GM06990 (cell line): ENCODE results near the gene SLC9A8.

ENCODE experiments used
- DNase-seq: peaks from one replicate; pipeline ENCODE4 v3.0.0-alpha.2; 2011; ENCODE audit not compliant: insufficient read length; ENCODE audit errors: extremely low read depth
- H3K27me3 ChIP-seq: replicated peaks from 2 replicates; pipeline ENCODE4 v1.6.0; 2011; ENCODE audit warnings: low read length; ENCODE audit not compliant: control insufficient read depth, insufficient read depth
- H3K36me3 ChIP-seq: 2 replicates; pipeline ENCODE4 v1.5.1; 2011; ENCODE audit warnings: low read length; ENCODE audit not compliant: control insufficient read depth, insufficient read depth
- H3K4me3 ChIP-seq: replicated peaks from 2 replicates; pipeline ENCODE4 v1.5.1; 2011; ENCODE audit warnings: low read depth, mild to moderate bottlenecking, control low read depth, low read length
- TF ChIP-seq, protein P1 (sequence below): IDR thresholded peaks from 2 replicates; pipeline ENCODE4 v1.5.1; 2011; ENCODE audit warnings: low read length, control low read depth, mild to moderate bottlenecking, inconsistent platforms; ENCODE audit not compliant: insufficient read depth, poor library complexity, severe bottlenecking

Gene SLC9A8

DNA sequence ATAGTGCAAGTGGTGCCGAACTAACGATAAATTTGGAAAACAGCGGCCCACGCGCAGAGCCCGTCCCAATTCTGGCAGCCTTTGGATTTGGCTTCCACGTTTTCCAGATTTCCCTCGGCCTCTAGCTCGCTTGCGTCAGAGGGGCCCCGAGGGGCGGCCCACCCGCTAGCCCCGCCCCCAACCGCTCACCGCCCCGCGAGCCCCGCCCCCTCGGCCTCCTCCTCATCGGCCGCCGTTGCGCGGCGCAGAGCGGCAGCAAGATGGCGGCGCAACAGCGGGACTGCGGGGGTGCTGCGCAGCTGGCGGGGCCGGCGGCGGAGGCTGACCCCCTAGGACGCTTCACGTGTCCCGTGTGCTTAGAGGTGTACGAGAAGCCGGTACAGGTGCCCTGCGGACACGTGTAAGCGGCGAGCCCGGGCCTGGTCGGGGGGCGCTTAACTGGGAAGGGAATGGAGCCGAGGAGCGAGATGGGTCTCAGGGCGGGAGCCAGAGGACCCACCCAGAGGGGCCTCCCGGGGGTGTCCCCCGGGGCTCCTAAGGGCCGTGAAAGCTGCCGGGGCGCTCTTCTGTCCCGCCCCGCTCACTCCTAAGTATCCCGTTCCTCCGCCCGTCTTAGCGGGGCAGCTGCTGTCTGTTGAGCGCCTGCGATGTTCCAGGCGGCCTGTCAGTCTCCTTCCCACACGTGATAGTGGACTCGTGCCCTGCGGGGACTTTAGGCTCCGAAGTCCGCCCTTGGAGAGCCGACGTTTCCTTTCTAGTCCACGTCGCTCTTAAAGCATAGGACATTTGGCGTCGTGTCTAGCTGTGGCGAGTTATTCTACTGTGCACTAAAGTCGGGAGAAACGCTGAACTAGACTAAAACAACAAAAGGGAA is 123.8 kb downstream of the SLC9A8 start, which contains the start of gene RNF114:
RNF114 (plus strand) TSS at position 245 of the 874 bp plus-strand sequence; CDS start at position 261, 16 bp downstream.
- peak; percentile 90 for DNase-seq
- Histone ChIP-seq H3K36me3 (peaks cover 7% of the 10 kb centered on the region), H3K4me3 (peak within 1 kb of the TSS; percentile 100), H3K27me3 (no peaks in the 10 kb centered on the region)
- TF ChIP-seq, protein P1, sequence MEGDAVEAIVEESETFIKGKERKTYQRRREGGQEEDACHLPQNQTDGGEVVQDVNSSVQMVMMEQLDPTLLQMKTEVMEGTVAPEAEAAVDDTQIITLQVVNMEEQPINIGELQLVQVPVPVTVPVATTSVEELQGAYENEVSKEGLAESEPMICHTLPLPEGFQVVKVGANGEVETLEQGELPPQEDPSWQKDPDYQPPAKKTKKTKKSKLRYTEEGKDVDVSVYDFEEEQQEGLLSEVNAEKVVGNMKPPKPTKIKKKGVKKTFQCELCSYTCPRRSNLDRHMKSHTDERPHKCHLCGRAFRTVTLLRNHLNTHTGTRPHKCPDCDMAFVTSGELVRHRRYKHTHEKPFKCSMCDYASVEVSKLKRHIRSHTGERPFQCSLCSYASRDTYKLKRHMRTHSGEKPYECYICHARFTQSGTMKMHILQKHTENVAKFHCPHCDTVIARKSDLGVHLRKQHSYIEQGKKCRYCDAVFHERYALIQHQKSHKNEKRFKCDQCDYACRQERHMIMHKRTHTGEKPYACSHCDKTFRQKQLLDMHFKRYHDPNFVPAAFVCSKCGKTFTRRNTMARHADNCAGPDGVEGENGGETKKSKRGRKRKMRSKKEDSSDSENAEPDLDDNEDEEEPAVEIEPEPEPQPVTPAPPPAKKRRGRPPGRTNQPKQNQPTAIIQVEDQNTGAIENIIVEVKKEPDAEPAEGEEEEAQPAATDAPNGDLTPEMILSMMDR: no peak

DNA sequence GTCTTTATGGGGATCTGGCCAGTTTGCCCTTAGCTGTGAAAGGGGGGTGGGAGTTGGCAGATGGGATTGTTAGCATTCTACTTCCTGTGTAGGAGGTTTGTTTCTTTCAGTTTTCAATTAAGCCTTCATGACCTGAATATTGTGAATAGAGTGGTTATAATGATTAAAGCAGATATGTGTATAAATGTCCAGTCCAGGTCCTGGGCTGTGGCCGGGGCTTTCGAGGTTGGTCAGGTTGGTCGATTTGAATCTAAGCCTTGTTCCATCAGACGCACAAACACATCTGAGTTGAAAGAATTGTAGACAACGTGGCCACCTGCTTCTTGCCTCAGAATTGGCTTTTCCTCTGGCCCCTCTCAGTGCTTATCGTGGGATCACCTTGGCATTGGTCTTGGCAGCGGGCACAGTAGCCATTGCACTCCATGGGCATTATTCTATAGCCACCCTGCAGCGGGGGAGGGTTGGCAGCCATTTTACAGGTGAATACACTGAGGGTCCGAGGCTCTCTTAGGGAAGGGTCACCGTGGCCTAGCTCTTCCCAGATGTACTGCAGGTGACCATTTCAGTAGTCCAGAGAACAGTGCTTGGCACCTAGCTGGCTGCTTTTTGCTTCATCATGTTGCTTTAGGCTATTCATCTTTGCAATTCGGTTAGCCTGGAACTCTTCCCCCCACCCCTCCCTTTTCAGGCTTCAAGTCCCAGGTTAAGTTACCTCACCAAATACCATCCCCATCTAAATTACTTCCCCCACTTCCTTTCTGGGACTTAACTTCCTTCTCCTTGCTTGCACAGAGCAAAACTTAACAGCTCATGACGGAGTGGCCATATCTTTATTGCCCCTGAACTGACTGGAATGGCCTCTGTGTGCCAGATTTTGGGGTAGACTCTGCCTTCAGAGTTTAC is 124.7 kb downstream of the SLC9A8 start:
- Histone ChIP-seq H3K36me3 (peaks cover 10% of the 10 kb centered on the region), H3K27me3 (no peaks in the 10 kb centered on the region), H3K4me3 (peak overlapping the region; percentile 100)
- TF ChIP-seq, protein P1: no peak
- no peak for DNase-seq

DNA sequence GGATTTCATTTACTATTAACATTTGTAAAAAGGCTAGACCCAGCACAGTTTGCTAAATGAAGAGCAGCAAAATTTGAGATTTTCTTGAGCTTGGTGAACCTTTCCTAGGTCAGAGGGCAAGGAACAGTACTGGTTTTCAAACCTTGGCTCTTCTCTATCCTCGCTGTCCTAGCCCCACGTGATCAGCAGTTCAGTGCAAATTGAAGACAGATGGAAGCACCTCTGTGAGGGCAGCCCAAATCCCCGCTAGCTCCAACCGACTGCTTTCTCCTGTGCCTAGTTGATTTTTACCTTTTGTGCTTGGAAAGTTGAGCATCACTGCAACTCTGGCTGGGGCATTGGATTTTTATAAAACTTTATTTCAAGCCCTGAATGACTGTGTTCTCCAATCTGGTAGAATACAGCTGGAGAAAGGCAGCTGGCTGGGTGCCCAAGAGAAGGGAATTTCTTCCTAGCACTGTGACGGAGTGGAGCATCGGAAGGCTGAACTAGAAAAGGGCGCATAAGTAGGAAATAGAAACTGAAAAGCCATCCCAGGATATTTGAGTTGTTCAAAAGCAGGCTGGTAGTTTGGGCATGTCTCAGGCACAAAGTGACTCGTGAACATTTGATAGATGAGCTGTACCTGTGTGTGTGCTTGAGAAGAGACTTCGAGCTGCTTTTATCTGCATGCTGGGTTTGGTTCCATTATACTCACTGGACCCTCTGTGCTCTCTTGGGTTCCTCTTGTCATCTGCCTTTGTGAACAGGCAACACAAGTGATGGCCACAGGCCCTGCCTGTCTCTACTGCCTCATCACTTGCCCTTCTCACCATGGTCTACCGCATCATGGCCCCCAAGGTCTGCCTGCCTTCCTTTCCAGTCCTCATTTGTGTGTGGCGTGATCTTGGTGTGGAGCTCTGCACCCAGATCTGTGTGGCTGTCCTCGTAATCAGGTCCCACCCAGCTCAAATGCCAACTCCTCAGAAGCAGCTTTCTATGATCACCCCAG is 125.8 kb downstream of the SLC9A8 start:
- Histone ChIP-seq H3K36me3 (peaks cover 13% of the 10 kb centered on the region), H3K4me3 (peak overlapping the region; percentile 100), H3K27me3 (no peaks in the 10 kb centered on the region)
- no peak for DNase-seq
- TF ChIP-seq, protein P1: no peak

DNA sequence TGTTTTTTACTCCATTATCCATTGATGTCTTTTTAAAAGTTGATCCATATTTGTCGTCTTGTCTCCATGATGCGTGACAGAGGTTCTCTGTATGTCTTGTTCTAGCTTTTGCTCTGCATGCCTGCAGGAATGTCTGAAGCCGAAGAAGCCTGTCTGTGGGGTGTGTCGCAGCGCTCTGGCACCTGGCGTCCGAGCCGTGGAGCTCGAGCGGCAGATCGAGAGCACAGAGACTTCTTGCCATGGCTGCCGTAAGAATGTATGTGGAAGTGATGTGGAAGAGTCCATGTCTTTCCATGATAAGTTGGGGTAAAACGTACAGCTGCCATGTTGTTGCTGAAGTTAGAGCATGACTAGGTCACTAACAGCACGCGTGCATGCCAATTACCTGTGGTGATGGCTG is 128.8 kb downstream of the SLC9A8 start:
- Histone ChIP-seq H3K36me3 (peaks cover 19% of the 10 kb centered on the region), H3K4me3 (no peak overlapping the region), H3K27me3 (no peaks in the 10 kb centered on the region)
- no peak for DNase-seq
- TF ChIP-seq, protein P1: no peak
